H54 (cell line): Measurements from ENCODE around the gene IL10.
"Not testable (repeated sequence)": the region's sequence is repeated elsewhere in the genome, so short reads cannot be mapped to it uniquely, and the experiment has no call there.

Experiments
- DNase-seq: peaks from one replicate; pipeline ENCODE4 v3.0.0; 2011; ENCODE audit warnings: low spot score, mixed read lengths; ENCODE audit not compliant: insufficient read length
- FAIRE-seq: peaks from 3 replicates; lab custom pipeline; 2011; peaks lifted over from hg19 to GRCh38; lab: Jason Lieb, UNC
- POLR2A ChIP-seq: IDR thresholded peaks from 2 replicates; pipeline ENCODE4 v1.6.1; 2011; ENCODE audit warnings: low read depth, mild to moderate bottlenecking, low read length

Gene IL10

DNA sequence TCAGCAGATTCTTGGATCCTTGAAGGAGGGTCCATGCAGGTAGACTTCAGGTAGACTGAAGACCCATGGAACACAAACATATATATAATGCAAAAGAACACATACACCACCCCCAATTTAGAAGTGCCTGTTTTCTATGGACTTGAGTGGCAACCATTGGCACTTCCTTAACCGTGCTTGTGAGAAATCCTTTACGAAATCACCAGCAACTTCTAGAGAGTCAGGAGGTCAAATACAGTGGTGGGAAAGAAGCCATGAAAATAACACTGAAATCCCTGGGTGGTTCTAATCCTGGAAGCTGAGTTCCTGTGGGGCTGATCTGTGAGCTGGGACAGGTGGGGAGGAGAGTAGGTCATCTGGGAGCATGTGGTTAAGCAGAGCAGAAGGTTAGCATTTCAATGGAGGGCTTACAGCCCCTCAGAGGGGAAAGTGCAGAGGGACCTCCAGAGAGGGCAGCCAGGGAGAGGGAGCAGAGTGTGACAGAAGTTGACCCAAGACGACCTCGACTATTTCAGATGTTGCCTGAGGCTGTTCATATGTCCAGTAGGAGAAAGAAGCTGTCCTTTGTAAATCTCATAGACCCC lies 13.0 kb upstream of the IL10 start:
- TF ChIP-seq POLR2A = no peak
- DNase-seq (no peak), FAIRE-seq (no peak)

DNA sequence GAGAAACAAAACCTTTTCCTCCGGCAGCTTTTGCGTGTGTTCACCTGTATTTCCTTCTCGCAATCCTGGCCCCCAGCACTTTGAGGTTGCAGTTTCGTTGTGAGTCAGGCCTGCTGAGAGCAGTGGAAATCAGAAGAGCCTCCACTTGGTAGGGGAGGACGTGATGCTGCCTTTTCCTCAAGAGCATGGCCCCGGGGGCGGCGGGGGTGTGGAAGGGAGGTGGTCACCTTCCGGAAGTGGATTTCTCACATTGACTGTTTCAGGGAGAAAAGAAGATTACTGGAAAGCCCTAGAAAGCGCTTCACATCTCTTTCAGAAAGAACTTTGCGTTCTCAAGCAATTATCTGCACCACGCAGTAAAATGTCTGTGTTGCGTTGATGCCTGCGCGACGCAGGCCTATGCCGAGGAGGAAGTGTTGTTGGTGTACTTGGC lies 12.2 kb upstream of the IL10 start:
- FAIRE-seq (no peak), DNase-seq (no peak)
- no peak for TF ChIP-seq POLR2A

DNA sequence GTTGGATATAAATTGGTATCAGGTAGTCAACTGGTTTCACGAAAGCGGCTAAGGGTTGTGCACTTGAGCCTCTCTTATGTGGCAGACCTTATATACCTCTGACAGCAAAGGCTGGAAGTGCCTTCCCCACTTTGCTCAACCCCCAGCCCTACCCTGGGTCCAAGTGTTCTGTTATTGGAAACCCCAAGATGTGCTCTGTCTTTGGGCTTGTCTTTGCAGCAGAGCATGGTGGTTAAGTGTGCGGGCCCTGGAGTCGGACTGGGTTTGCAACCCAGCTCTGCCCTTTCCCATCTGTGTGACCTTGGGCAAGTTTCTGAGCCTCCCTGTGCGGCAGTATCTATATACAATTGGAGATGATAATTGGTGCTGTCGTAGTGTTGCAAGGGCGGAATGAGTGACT lies 11.2 kb upstream of the IL10 start:
- DNase-seq (no peak), FAIRE-seq (no peak)
- TF ChIP-seq POLR2A = no peak

DNA sequence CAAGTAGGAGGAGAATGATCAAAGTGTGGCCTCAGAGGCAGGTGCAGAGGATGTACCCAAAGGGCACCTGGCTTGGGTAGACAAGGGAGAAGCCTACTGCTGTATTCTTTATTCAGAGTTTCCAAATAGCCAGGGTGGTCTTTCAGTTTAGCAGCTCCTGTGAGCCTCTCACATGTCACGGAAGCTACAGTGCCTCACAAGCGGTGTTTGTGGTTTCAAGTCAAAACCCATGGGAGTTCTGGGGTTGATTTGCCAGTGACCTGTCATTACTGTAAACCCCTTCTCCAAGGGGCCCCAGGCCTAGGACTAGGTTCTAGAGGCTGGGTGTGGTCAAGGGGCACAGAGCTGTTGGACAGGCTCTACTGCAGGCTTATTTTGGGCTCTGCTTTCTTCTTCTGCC lies 10.2 kb upstream of the IL10 start:
- no peak for DNase-seq
- no peak for TF ChIP-seq POLR2A
- FAIRE-seq = no peak

DNA sequence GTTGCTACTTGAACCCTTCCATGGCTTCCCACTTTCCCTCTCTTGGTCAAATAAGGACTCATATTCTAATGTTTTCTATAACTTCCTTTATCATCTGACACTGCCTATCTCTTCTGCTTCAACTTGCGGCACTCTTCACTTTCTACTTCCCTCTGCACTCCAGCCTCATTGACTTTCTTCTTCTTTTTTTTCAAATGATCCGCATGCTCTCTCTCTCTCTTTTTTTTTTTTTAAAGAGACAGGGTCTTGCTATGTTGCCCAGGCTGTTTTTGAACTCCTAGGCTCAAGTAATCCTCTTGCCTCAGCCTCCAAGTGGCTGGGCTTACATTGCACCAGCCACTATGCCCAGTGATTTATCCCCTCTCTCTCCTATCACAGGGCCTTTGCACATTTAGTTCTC lies 7.3 kb upstream of the IL10 start:
- no peak for DNase-seq
- TF ChIP-seq POLR2A = no peak

DNA sequence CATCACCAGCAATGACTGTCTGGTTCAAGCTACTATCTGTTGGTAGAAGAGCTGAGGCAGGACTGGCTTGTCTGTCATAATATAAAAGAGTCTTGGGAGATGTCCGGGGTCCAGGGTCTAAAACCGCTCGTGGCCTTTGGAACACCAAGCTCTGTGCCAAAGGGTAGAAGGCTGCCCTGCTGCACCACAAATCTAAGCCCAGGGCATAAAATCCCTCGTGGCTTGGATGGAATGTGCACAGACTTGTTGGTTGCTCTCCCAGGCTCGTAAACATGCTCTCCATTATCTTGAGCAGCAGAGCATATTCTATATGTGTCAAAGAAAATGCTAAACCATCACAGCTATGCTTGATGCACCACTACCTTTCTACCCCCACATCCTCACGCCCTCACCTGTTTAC lies 6.6 kb upstream of the IL10 start:
- not testable (repeated sequence) for DNase-seq, FAIRE-seq

More for the DNA sequence above, 7.3 kb upstream of the IL10 start:
- FAIRE-seq = no peak

DNA sequence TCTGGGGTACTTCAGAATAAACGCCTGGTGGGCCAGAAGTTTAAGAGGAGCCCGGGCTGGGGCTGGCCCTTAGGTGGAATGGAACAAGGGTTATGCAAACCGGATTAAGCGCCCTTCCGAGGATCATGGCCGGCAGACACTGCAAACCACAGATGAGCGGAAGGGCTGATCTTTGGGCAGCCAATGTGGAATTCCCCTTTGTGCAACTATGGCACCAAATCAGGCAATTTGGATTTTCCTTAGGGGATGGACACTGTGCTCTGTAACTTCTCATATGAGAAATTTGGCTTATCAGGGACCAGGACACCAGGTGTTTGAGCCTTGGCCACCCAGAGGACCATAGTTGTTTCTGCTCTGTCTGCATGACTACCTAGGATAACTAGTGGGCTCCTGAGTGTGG lies 5.7 kb upstream of the IL10 start:
- FAIRE-seq (no peak), DNase-seq (no peak)
- TF ChIP-seq POLR2A = no peak

DNA sequence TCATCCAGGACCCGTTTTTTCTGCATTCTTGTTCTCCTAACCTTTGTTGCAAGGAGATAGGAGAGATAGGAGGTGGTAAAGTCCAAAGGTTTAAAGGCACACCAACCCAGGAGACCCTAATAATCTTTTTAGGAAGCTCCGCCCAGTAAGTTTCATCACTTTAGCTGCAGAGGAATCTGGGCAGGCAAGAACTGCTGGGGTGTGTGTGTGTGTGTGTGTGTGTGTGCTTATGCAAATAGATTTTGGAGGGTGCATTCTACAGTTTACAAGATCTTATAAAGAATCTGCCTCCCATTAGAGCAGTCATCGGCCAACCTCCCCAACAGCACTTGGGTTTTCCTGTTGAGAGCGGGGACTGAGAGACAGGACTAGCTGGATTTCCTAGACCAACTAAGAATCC lies 3.9 kb upstream of the IL10 start:
- no peak for TF ChIP-seq POLR2A
- FAIRE-seq (no peak), DNase-seq (no peak)

DNA sequence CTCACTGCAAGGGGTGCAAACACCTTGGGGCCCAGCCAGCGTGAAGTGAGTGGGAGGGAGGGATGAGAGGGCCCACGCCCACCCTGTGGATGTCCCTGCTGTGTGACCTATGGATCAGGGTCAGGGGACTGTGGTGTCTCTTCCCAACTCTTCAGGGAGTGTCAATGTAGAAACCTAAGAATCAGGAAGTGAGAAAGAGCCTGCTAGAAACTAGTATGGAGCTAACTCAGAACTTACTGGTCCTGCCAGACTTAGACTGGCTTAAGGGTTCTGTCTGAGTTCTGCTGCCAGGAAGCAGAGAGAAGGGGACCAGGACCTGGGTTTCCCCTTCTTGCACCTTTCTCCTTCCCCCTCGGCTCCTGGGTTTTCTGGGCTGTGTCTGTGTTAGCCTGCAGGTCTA lies 1.8 kb upstream of the IL10 start:
- TF ChIP-seq POLR2A = no peak
- no peak for FAIRE-seq
- no peak for DNase-seq

DNA sequence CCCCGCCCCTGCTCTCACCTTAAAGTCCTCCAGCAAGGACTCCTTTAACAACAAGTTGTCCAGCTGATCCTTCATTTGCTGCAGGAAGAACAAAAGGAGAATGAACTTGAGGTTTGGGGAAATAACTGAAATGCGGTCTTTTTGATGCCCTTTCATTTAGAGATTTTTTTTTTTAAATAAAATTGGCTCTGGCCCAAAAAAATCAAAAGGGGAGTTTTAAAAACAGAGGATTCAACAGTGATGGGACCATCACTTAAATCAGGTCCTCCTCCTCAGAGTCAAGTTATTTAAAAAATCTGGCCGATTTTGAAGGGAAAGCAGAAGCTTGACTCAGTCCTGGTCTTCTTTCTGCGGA lies 979 bp downstream of the IL10 start:
- FAIRE-seq (no peak), DNase-seq (no peak)
- TF ChIP-seq POLR2A = no peak

DNA sequence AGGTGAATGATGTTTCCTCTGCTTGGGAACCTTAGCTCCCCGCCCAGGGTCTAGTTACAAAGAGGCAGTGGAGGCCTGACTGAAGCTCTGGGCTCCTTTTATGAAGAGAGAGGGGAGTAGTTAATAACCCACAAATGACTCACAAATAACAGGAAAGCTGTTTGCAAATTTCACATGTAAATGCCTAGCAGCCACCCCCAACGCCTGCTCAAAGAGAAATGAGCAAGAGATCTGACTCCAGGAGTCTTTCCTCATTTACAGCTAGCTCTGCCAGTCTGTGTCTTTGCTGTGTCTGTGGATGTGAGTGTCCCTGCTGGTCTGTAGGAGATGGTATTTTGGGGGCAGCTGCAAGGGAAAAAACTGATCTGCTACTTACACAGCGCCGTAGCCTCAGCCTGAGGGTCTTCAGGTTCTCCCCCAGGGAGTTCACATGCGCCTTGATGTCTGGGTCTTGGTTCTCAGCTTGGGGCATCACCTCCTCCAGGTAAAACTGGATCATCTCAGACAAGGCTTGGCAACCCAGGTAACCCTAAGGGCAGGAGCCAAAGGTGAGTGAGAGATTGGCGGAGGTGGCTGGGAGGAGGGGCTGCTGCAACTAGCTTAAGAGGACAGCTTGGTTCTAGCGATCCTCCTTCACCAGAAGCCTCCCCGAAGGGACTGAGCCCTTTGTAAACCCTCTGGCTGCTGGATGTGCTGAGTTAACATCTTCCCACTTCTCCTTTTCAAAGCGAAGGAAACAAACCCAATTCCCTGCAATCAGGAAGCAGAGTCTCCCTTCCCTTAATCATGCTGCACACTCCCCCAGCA lies 1.6 kb downstream of the IL10 start, which contains the start of gene IL19:
IL19 (plus strand) TSS at position 243 of the 807 bp plus-strand sequence. CDS start 65,890 bp downstream, outside the sequence.
- FAIRE-seq = no peak
- TF ChIP-seq POLR2A = no peak
- no peak for DNase-seq

DNA sequence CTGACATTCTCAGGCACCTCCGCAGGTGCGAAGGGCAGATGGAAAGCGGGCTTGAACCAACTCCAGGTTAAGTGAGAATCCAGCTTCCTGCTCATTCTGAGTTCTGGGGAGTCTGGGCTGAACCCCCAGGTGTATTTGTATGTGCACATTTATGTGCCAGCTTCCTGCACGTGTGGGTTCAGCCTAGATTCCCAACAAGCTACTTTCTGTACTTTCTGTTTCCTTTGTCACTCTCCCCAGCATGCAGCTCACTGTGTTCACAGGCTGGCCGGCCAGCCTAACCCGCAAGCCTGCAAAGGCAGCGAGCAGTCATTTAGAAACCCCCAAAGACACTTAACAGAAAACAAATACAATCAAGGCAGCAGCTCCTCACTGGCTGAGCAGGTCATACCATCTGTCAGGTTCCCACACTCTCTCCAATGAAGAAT lies 3.0 kb downstream of the IL10 start:
- FAIRE-seq = no peak
- no peak for TF ChIP-seq POLR2A
- DNase-seq = no peak

DNA sequence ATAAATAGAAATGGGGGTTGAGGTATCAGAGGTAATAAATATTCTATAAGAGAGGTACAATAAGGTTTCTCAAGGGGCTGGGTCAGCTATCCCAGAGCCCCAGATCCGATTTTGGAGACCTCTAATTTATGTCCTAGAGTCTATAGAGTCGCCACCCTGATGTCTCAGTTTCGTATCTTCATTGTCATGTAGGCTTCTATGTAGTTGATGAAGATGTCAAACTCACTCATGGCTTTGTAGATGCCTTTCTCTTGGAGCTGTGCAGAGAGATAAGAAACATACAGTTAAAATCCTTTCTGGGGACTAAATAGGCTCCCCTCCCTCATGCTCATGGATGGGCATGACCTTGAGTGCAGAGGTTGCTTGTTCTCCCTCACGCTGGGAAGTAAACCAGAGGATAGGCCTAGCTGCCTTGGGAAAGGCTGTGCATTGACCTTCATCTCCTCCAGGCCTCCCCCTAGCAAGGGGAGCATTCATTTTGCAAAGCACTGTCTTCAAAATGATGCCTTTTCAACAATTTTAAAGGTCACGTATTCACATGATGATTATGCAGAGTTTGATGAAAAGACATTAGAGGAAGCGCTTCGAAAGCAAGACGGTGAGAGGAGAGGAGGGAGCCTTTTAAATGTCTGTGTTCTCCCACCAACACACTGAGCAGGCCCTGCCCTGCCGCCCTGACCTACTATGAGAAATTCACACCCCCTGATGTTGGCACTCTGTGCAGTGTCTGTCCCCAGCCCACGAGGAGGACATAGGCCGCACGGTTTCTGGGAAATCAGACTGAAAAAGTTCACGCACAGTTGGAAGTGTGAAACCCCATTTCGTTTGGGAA lies 3.6 kb downstream of the IL10 start:
- DNase-seq (no peak), FAIRE-seq (no peak)

DNA sequence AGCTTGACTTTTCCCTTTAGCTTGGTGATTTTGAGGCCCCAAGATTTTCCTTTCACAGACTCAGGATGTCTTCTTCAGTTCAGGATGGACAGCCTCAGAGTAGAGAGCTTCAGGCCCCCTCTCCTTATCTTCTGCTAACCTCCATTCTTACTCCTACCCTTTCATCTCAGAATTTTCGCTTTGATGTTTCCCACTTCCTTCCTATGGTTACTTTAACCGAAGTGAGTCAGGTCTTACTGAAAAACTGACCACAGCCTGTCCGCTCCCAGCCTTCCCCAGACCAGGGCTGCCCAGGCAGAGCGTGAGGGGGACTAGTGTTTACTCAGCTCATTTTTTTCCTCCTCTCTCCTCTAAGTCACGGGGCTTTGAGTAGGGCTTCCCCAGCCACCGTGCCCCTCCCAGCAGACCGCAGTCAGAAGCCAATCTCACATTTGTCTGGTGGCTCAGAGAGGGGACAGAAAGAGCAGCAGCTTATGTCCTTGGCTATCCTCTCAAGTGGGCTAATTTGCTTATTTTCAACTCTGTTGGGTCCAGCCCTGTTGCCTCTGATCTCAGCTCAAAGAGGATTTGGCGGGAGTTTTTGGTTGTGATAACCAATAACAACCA lies 5.9 kb downstream of the IL10 start:
- DNase-seq (peak; percentile 65), FAIRE-seq (peak; percentile 75)
- no peak for TF ChIP-seq POLR2A

More for the DNA sequence above, 3.6 kb downstream of the IL10 start:
- TF ChIP-seq POLR2A = no peak

DNA sequence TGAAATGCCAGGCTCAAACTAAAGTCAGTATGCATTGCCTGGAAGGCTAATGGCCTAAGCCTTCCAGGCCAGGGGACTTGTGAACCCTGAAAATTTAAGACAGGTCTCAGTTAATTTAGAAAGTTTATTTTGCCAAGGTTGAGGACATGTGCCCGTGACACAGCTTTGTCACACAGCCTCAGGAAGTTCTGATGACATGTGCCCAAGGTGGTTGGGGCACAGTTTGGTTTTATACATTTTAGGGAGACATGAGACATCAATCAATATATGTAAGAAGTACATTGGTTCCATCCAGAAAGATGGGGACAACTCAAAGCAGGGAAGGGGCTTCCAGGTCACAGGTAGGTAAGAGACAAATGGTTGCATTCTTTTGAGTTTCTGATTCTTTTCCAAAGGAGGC lies 6.5 kb downstream of the IL10 start:
- not testable (repeated sequence) for DNase-seq, FAIRE-seq

DNA sequence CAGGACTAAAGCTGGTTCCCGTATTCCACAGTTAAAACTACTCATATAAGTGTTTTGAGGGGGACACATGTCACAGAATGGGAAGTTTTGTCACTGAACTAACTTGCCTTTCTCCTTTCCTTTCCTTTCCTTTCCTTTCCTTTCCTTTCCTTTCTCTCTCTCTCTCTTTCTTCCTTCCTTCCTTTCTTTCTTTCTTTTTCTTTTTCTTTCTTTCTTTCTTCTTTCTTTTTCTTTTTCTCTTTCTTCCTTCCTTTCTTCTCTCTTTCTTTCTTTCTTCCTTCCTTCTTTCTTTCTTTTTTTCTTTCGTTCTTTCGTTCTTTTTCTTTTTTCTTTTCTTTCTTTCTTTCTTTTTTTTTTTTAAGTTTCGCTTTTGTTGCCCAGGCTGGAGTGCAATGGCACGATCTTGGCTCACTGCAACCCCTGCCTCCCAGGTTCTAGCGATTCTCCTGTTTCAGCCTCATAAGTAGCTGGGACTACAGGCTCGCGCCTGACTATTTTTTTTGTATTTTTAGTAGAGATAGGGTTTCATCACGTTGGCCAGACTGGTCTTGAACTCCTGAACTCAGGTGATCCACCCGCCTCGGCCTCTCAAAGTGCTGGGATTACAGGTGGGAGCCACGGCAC lies 9.4 kb downstream of the IL10 start:
- not testable (repeated sequence) for FAIRE-seq, DNase-seq
